ENCODE measurements around the gene NEMP1. TPM values are rescaled to one million over a fixed set of nuclear protein-coding genes. Genes with fewer than 3 reads are reported as not detected.
A peak's percentile ranks its signal among the peaks of the same experiment; 100 is the strongest.

Gene NEMP1
- total and polyA plus RNA-seq, 2 of the 13 experiments (the other 11 are each of a cell fraction or from before 2014, with no cell fraction given) = 11.4 to 12.9 TPM

DNA sequence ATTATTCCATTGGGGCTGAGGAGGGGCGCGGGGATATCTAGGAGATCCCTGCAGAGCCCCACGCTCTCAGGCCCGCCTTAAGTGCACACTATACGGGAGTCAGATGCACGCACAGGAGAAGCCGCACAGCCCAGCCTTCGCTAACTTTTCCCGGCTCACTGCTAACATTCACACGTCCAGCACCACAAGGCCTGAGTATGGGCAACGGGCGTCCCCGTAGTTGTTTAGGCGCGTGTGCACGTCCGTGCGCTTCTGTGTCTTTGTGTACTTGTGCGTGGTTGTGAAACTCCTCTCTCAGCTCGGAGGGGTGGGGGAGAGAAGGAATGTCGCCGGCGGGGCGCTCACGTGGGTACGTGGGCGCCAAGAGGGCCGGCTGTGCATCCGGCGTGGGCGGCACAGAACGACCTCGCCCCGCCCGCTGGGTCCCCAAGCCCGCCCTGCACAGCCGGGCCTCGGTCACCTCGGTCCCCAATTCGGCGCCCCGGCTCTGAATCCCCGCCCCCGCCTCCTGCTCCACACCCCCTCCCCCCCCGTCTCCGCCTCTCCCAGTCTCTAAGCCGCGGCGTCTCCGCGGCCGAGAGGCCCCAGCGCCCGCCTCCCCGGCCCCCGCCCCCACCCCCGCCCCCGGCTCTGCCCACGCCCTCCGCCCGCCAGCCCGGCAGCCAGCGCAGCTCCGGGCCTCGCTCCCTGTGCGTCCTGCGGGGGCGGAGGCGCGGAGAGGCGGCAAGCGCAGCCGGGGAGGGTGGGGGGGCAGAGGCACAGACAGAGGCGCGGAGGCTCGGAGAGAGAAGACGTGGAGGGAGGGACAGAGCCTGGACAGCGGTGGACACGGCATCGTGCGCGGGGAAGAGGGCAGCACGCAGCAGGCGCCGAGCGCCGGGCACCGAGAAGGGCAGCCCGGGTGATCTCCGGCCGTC lies 10.0 kb upstream of the NEMP1 start, which contains the start of gene NAB2 (continued):
- no peak for TF ChIP-seq SMYD3 (CRISPR knock-in tag; IDR thresholded peaks at IDR 0.05)
- no peak for TF ChIP-seq MZF1 (CRISPR knock-in tag; IDR thresholded peaks at IDR 0.05; ENCODE audit: borderline replicate concordance)
- no peak; the same call in 1 of the 2 replicates for TF ChIP-seq ZBTB8A (CRISPR knock-in tag; IDR thresholded peaks at IDR 0.05; ENCODE audit: borderline replicate concordance, low read depth)
- TF ChIP-seq ZNF264 (CRISPR knock-in tag; IDR thresholded peaks at IDR 0.05) = peak; percentile 62; the same call in 1 of the 2 replicates
- TF ChIP-seq AKAP8 (CRISPR knock-in tag; IDR thresholded peaks at IDR 0.05) = no peak
- peak; percentile 79; the same call in 1 of the 2 replicates for TF ChIP-seq ZNF605 (CRISPR knock-in tag; IDR thresholded peaks at IDR 0.05)
- TF ChIP-seq SPEN (CRISPR knock-in tag; IDR thresholded peaks at IDR 0.05; ENCODE audit: low read depth) = no peak; the same call in 1 of the 2 replicates
- no peak; the same call in none of the 2 replicates for TF ChIP-seq ZNF629 (CRISPR knock-in tag; conservative IDR thresholded peaks at IDR 0.05)
- 0 out of 2 replicates have a peak, but pooled peaks have one; percentile 45 for TF ChIP-seq BRCA1 (CRISPR knock-in tag; IDR thresholded peaks at IDR 0.05)
- TF ChIP-seq ZNF24 (IDR thresholded peaks at IDR 0.05) = no peak
- no peak for TF ChIP-seq SOX6 (IDR thresholded peaks at IDR 0.05)
- TF ChIP-seq SOX6 (CRISPR knock-in tag; IDR thresholded peaks at IDR 0.05) = peak; percentile 69; the same call in 1 of the 2 replicates
- TF ChIP-seq, protein P1, sequence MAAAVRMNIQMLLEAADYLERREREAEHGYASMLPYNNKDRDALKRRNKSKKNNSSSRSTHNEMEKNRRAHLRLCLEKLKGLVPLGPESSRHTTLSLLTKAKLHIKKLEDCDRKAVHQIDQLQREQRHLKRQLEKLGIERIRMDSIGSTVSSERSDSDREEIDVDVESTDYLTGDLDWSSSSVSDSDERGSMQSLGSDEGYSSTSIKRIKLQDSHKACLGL (CRISPR knock-in tag; IDR thresholded peaks at IDR 0.05) = peak; percentile 50; the same call in 1 of the 2 replicates
- no peak for TF ChIP-seq MLLT10 (CRISPR knock-in tag; IDR thresholded peaks at IDR 0.05)
- no peak for TF ChIP-seq ZNF670 (CRISPR knock-in tag; IDR thresholded peaks at IDR 0.05; ENCODE audit: borderline replicate concordance)
- TF ChIP-seq ZBTB38 (CRISPR knock-in tag; IDR thresholded peaks at IDR 0.05) = 0 out of 2 replicates have a peak, but pooled peaks have one; percentile 28
- no peak for TF ChIP-seq ZNF780A (CRISPR knock-in tag; IDR thresholded peaks at IDR 0.05)
- TF ChIP-seq, protein P2, sequence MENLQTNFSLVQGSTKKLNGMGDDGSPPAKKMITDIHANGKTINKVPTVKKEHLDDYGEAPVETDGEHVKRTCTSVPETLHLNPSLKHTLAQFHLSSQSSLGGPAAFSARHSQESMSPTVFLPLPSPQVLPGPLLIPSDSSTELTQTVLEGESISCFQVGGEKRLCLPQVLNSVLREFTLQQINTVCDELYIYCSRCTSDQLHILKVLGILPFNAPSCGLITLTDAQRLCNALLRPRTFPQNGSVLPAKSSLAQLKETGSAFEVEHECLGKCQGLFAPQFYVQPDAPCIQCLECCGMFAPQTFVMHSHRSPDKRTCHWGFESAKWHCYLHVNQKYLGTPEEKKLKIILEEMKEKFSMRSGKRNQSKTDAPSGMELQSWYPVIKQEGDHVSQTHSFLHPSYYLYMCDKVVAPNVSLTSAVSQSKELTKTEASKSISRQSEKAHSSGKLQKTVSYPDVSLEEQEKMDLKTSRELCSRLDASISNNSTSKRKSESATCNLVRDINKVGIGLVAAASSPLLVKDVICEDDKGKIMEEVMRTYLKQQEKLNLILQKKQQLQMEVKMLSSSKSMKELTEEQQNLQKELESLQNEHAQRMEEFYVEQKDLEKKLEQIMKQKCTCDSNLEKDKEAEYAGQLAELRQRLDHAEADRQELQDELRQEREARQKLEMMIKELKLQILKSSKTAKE (CRISPR knock-in tag; IDR thresholded peaks at IDR 0.05; ENCODE audit: borderline replicate concordance) = 0 out of 2 replicates have a peak, but pooled peaks have one; percentile 71
- TF ChIP-seq, protein P3, sequence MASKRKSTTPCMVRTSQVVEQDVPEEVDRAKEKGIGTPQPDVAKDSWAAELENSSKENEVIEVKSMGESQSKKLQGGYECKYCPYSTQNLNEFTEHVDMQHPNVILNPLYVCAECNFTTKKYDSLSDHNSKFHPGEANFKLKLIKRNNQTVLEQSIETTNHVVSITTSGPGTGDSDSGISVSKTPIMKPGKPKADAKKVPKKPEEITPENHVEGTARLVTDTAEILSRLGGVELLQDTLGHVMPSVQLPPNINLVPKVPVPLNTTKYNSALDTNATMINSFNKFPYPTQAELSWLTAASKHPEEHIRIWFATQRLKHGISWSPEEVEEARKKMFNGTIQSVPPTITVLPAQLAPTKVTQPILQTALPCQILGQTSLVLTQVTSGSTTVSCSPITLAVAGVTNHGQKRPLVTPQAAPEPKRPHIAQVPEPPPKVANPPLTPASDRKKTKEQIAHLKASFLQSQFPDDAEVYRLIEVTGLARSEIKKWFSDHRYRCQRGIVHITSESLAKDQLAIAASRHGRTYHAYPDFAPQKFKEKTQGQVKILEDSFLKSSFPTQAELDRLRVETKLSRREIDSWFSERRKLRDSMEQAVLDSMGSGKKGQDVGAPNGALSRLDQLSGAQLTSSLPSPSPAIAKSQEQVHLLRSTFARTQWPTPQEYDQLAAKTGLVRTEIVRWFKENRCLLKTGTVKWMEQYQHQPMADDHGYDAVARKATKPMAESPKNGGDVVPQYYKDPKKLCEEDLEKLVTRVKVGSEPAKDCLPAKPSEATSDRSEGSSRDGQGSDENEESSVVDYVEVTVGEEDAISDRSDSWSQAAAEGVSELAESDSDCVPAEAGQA (IDR thresholded peaks at IDR 0.05; ENCODE audit: low read depth) = no peak; the same call in 1 of the 2 replicates
- TF ChIP-seq, protein P3 (CRISPR knock-in tag; IDR thresholded peaks at IDR 0.05; ENCODE audit: borderline replicate concordance) = 0 out of 2 replicates have a peak, but pooled peaks have one; percentile 71
- TF ChIP-seq ZNF234 (CRISPR knock-in tag; conservative IDR thresholded peaks at IDR 0.05) = no peak

All from HepG2 (cell line).